PC-3 (cell line): ENCODE data around the gene EPHB2. TPM values are rescaled to one million over a fixed set of nuclear protein-coding genes. Genes with fewer than 3 reads are reported as not detected.
A peak's percentile ranks its signal among the peaks of the same experiment; 100 is the strongest.
"Not testable (repeated sequence)": the region's sequence is repeated elsewhere in the genome, so short reads cannot be mapped to it uniquely, and the experiment has no call there.

ENCODE experiments used
- ATAC-seq: fragments of 200-7000 bp; cut with Tn5 transposase; 2 replicates; pipeline ENCODE4 v1.9.1; 2020; ENCODE audit warnings: mild to moderate bottlenecking, moderate library complexity
- BruUV-seq: library from RNA; stranded (reverse); fragments of 400-500 nt; replicated peaks from 2 replicates; lab custom pipeline; 2021; lab: Mats Ljungman, UMichigan
- CTCF ChIA-PET: fragments of 300-600 bp; sonication (Branson Sonifier 250); formaldehyde crosslinking; loops from one replicate; lab custom pipeline; 2022; ENCODE audit warnings: antibody characterized with exemption; lab: Charles Lee
- POLR2A ChIA-PET: fragments of 300-600 bp; sonication (Branson Sonifier 250); formaldehyde crosslinking; loops from one replicate; lab custom pipeline; 2022; ENCODE audit warnings: antibody characterized with exemption; ENCODE audit not compliant: unreplicated experiment; lab: Charles Lee
- DNase-seq: peaks from one replicate; pipeline ENCODE4 v3.0.0-alpha.2; 2015
- H2AFZ ChIP-seq: fragments of 300-600 bp; sonication (generic); 2 replicates; pipeline ENCODE4 v1.6.0; 2016; ENCODE audit warnings: antibody characterized with exemption, low read length
- H3F3A ChIP-seq: fragments of 300-600 bp; sonication (generic); one replicate; pipeline ENCODE4 v1.6.0; 2017; ENCODE audit warnings: antibody characterized with exemption, low read length, control low read depth, mild to moderate bottlenecking; ENCODE audit not compliant: unreplicated experiment
- H3K27ac ChIP-seq: fragments of 300-600 bp; sonication (generic); 2 replicates; pipeline ENCODE4 v1.5.1; 2016; ENCODE audit warnings: mild to moderate bottlenecking, low read length
- H3K27me3 ChIP-seq: fragments of 300-600 bp; sonication (generic); 2 replicates; pipeline ENCODE4 v1.6.1; 2016; ENCODE audit warnings: low read length, mixed read lengths
- H3K36me3 ChIP-seq: fragments of 300-600 bp; sonication (generic); 2 replicates; pipeline ENCODE4 v1.6.1; 2016; ENCODE audit warnings: low read depth, mixed run types, low read length, mixed read lengths
- H3K4me1 ChIP-seq: fragments of 300-600 bp; sonication (generic); 2 replicates; pipeline ENCODE4 v1.5.1; 2016; ENCODE audit warnings: low read length; ENCODE audit not compliant: insufficient read depth
- H3K4me2 ChIP-seq: fragments of 300-600 bp; sonication (generic); 2 replicates; pipeline ENCODE4 v1.6.0; 2016; ENCODE audit warnings: low read length
- H3K4me3 ChIP-seq: fragments of 300-600 bp; sonication (generic); 2 replicates; pipeline ENCODE4 v1.5.1; 2016; ENCODE audit warnings: mild to moderate bottlenecking, low read length, mixed read lengths
- H3K79me2 ChIP-seq: fragments of 300-600 bp; sonication (generic); 2 replicates; pipeline ENCODE4 v1.6.1; 2017; ENCODE audit warnings: low read length, mixed read lengths
- H3K9ac ChIP-seq: fragments of 300-600 bp; sonication (generic); 2 replicates; pipeline ENCODE4 v1.6.0; 2016; ENCODE audit warnings: mild to moderate bottlenecking, low read length
- H3K9me2 ChIP-seq: fragments of 300-600 bp; sonication (generic); replicated peaks from 2 replicates; pipeline ENCODE4 v1.6.1; 2016; ENCODE audit warnings: mixed run types, low read length, mixed read lengths
- H3K9me3 ChIP-seq: fragments of 300-600 bp; sonication (generic); 2 replicates; pipeline ENCODE4 v1.6.1; 2016; ENCODE audit warnings: low read length, mixed read lengths
- H4K20me1 ChIP-seq: fragments of 300-600 bp; sonication (generic); 2 replicates; pipeline ENCODE4 v1.6.1; 2016; ENCODE audit warnings: low read length, mixed read lengths
- EZH2 ChIP-seq: fragments of 300-600 bp; sonication (generic); IDR thresholded peaks from one replicate; pipeline ENCODE4 v1.6.1; 2017; ENCODE audit warnings: antibody characterized with exemption, mild to moderate bottlenecking, low read length; ENCODE audit not compliant: unreplicated experiment
- EZH2phosphoT487 ChIP-seq: fragments of 300-600 bp; sonication (generic); IDR thresholded peaks from 2 replicates; pipeline ENCODE4 v1.6.1; 2018; ENCODE audit warnings: mild to moderate bottlenecking, antibody characterized with exemption, low read length, borderline replicate concordance
- intact Hi-C: fragments of 100-400 bp; cut with micrococcal nuclease; formaldehyde crosslinking; loops from 2 replicates; pipeline ENCODE4 v1.9.0; 2023
- total RNA-seq: library from RNA; depleted of rRNA; stranded (reverse); fragments of >200 nt; gene quantifications from 2 replicates; pipeline ENCODE4 v1.2.3, GENCODE V29; 2014
- TF ChIP-seq, protein P1 (sequence below): fragments of 300-600 bp; sonication (generic); conservative IDR thresholded peaks from 2 replicates; pipeline ENCODE4 v1.5.1; 2017; ENCODE audit warnings: antibody characterized with exemption, low read depth, mild to moderate bottlenecking, low read length

The EPHB2 gene
- total RNA-seq, 1 experiment from 2014 or later = 23.2 TPM

DNA sequence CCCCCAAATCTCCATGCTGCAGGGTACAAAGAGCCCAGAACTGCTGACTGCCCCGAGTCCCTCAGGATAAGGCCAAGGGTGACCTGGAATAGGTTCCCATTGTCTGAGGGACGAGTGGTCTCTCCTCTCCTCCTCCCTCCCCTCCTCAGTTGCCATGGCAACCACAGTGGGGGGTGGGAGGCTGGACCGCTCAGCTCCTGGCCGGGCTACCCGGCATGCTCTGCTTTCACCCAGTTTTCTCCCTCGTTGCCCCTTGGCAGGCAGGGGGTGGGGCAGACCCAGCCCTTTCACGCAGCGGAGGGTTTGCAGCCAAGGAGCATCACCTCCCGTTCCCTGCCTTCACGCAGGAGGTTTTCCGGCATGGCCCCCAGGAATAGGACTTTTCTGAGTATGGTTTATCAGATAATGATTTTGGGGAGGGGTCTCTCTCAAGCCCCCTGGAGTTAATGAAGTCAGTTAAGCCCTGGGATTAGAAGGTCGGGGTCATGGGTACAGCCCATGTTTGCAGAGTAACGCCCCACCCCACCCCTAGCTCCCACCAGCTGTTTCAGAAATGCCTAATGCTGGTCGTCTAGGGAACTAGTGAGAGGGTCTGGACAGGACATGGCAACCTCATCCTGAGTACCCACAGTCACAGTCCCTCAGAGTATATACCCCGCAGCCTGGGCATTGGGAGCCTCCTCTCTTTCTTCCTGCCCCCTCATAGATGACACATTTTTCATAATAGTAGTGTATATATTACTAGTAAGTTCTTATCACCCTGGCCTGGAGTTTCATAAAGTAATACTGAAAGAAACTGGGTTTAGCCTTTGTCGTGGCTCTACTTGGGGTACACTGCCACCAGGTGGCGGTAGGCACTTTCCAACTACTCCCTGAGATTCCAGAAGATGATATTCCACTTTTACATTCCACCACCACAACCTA lies 36.9 kb upstream of the EPHB2 start:
- peak; percentile 74 for DNase-seq
- H3K4me1 ChIP-seq = no peaks in the 10 kb centered on the region
- no peaks in the 10 kb centered on the region for H3K36me3 ChIP-seq
- no peaks in the 10 kb centered on the region for H3K9me3 ChIP-seq
- no peak overlapping the region for H3K4me2 ChIP-seq
- no peaks in the 10 kb centered on the region for H3K27me3 ChIP-seq
- ChIA-PET CTCF (interaction anchor here (0.6 kb wide), 1 partner anchor 258 kb away, joined by 20 read pairs; no protein-coding TSS in a partner anchor), POLR2A (no interaction called here)
- no TSS peak for BruUV-seq
- no peak overlapping the region for H2AFZ ChIP-seq
- TF ChIP-seq EZH2phosphoT487 = no peak
- no peak for TF ChIP-seq EZH2
- TF ChIP-seq, protein P1, sequence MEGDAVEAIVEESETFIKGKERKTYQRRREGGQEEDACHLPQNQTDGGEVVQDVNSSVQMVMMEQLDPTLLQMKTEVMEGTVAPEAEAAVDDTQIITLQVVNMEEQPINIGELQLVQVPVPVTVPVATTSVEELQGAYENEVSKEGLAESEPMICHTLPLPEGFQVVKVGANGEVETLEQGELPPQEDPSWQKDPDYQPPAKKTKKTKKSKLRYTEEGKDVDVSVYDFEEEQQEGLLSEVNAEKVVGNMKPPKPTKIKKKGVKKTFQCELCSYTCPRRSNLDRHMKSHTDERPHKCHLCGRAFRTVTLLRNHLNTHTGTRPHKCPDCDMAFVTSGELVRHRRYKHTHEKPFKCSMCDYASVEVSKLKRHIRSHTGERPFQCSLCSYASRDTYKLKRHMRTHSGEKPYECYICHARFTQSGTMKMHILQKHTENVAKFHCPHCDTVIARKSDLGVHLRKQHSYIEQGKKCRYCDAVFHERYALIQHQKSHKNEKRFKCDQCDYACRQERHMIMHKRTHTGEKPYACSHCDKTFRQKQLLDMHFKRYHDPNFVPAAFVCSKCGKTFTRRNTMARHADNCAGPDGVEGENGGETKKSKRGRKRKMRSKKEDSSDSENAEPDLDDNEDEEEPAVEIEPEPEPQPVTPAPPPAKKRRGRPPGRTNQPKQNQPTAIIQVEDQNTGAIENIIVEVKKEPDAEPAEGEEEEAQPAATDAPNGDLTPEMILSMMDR = peak; percentile 88
- no peaks in the 10 kb centered on the region for H4K20me1 ChIP-seq
- H3K79me2 ChIP-seq = no peaks in the 10 kb centered on the region
- no peak overlapping the region for H3K4me3 ChIP-seq
- intact Hi-C loops = loop anchor here (1.0 kb wide), 2 partner anchors 31 to 257 kb away; no protein-coding TSS in a partner anchor
- H3K9ac ChIP-seq = no peak overlapping the region
- no peak overlapping the region for H3K27ac ChIP-seq
- no peaks in the 10 kb centered on the region for H3F3A ChIP-seq
- no peaks in the 10 kb centered on the region for H3K9me2 ChIP-seq
- ATAC-seq = peak; percentile 76

DNA sequence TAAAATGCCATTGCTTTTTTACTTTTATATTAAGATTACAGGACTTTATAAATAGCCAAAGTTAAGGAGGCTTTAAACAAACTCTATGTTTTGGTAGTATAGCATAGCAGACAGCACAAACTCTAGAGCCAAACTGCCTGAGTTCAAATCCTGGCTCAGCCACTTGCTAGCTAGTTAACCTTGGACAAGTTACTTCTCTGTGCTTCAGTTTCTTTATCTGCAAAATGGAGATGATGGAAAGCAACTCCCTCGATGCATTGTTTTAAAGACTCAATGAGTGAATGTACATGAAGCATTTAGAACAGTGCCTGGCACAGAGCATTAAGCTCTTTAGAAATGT lies 36.3 kb upstream of the EPHB2 start:
- no peaks in the 10 kb centered on the region for H3K4me1 ChIP-seq
- CTCF ChIA-PET = interaction anchor here (0.5 to 0.7 kb wide), 3 partner anchors 30 to 255 kb away, joined by 3 to 4 read pairs (median 3); no protein-coding TSS in a partner anchor
- BruUV-seq = no TSS peak
- ATAC-seq = no peak
- TF ChIP-seq EZH2 (no peak), EZH2phosphoT487 (no peak)
- TF ChIP-seq, protein P1 = no peak
- no peaks in the 10 kb centered on the region for H3K9me3 ChIP-seq
- H3K27ac ChIP-seq = no peak overlapping the region
- H2AFZ ChIP-seq = no peak overlapping the region
- H3K36me3 ChIP-seq = no peaks in the 10 kb centered on the region
- no peak overlapping the region for H3K4me2 ChIP-seq
- no peak for DNase-seq
- POLR2A ChIA-PET = no interaction called here
- H3K9ac ChIP-seq = no peak overlapping the region
- H3K27me3 ChIP-seq = no peaks in the 10 kb centered on the region
- intact Hi-C loops = loop anchor here (1.0 kb wide), 2 partner anchors 30 to 256 kb away; no protein-coding TSS in a partner anchor
- H3K4me3 ChIP-seq = no peak overlapping the region
- no peaks in the 10 kb centered on the region for H3K79me2 ChIP-seq
- no peaks in the 10 kb centered on the region for H4K20me1 ChIP-seq
- H3K9me2 ChIP-seq = no peaks in the 10 kb centered on the region
- H3F3A ChIP-seq = no peaks in the 10 kb centered on the region

DNA sequence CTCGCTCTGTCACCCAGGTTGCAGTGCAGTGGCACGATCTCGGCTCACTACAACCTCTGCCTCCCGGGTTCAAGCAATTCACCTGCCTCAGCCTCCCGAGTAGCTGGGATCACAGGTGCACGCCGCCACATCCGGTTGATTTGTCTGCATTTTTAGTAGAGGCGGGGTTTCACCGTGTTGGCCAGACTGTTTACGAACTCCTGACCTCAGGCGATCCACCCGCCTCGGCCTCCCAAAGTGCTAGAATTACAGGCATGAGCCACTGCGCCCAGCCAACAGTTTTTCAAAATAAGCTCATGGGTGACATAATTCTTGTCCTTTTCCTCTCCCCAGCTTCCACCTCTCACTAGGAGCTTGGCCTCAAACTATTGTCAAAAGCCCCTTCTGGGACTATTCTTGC lies 34.5 kb upstream of the EPHB2 start:
- intact Hi-C loops, CTCF ChIA-PET, ATAC-seq, H4K20me1 ChIP-seq, POLR2A ChIA-PET, H3K27me3 ChIP-seq, H3K79me2 ChIP-seq, H3K9me3 ChIP-seq, BruUV-seq, H3F3A ChIP-seq, H3K36me3 ChIP-seq, DNase-seq, H3K4me3 ChIP-seq, H3K9me2 ChIP-seq, H2AFZ ChIP-seq, H3K9ac ChIP-seq, H3K4me1 ChIP-seq, H3K4me2 ChIP-seq, H3K27ac ChIP-seq: not testable (repeated sequence)
